Erythroblast (primary cell): Measurements from ENCODE around the gene NPAS1.

Source experiments
- GATA1 ChIP-seq: IDR thresholded peaks from 2 replicates; pipeline ENCODE4 v1.6.1; 2011; ENCODE audit warnings: low read depth, mild to moderate bottlenecking, control low read depth, low read length, moderate library complexity
- POLR2A ChIP-seq: IDR thresholded peaks from 2 replicates; pipeline ENCODE4 v1.6.1; 2011; ENCODE audit warnings: mild to moderate bottlenecking, low read length

DNA sequence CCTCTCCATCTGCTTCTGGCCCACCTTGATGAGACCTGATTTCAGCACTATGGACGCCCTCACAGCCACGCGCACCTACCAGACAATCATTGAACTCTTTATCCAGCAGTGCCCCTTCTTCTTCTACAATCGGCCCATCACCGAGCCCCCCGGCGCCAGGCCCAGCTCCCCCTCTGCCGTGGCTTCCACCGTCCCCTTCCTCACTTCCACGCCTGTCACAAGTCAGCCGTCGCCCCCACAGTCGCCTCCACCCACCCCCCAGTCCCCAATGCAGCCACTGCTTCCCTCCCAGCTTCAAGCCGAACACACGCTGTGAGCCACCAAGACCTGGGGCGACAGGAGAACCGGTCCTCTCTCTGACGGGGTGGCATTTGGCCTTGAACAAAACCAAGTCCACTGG, 19.3 kb upstream of the NPAS1 start:
- no peak for TF ChIP-seq POLR2A
- no peak for TF ChIP-seq GATA1
